Lung (tissue), 12 donors: ENCODE measurements around the gene TK2. TPM values are rescaled to one million over a fixed set of nuclear protein-coding genes. Genes with fewer than 3 reads are reported as not detected.

Source experiments
- ATAC-seq: fragments of 200-7000 bp; cut with Tn5 transposase; one replicate; pipeline ENCODE4 v1.9.1; 2020; ENCODE audit warnings: moderate number of reproducible peaks; ENCODE audit not compliant: insufficient read depth, low FRiP score
- DNase-seq, 3 donors: peaks; one replicate each; pipeline ENCODE4 v3.0.0-alpha.2; 2013 to 2017
- H3K27ac ChIP-seq, 2 donors: one replicate each; pipeline ENCODE4 v1.5.1; 2013; ENCODE audit warnings: mild to moderate bottlenecking in 2 of 2, moderate library complexity in 2 of 2, control low read depth in 1 of 2, inconsistent platforms in 1 of 2, low read depth in 1 of 2, low read length in 1 of 2
- H3K27me3 ChIP-seq, 3 donors: one replicate each; pipeline ENCODE4 v1.5.1; 2013; ENCODE audit warnings: low read length in 2 of 3; ENCODE audit not compliant: control insufficient read depth in 3 of 3, insufficient read depth in 3 of 3
- H3K36me3 ChIP-seq, 4 donors: one replicate each; pipeline ENCODE4 v1.5.1; 2013; ENCODE audit warnings: low read length in 4 of 4, mild to moderate bottlenecking in 1 of 4, moderate library complexity in 1 of 4; ENCODE audit not compliant: control insufficient read depth in 4 of 4, insufficient read depth in 4 of 4
- H3K4me1 ChIP-seq, 5 donors: one replicate each; pipeline ENCODE4 v1.5.1; 2013; ENCODE audit warnings: low read length in 5 of 5, mild to moderate bottlenecking in 2 of 5, moderate library complexity in 1 of 5; ENCODE audit not compliant: control insufficient read depth in 5 of 5, insufficient read depth in 5 of 5
- H3K4me3 ChIP-seq: one replicate; pipeline ENCODE4 v1.5.1; 2013; ENCODE audit warnings: mild to moderate bottlenecking, control low read depth, moderate library complexity
- H3K9ac ChIP-seq, 2 donors: one replicate each; pipeline ENCODE4 v1.5.1; 2013; ENCODE audit warnings: low read length in 2 of 2, control low read depth in 1 of 2; ENCODE audit not compliant: insufficient read depth in 1 of 2
- H3K9me3 ChIP-seq, 4 donors: one replicate each; pipeline ENCODE4 v1.5.1; 2013; ENCODE audit warnings: low read length in 3 of 4, mild to moderate bottlenecking in 1 of 4, moderate library complexity in 1 of 4; ENCODE audit not compliant: control insufficient read depth in 4 of 4, insufficient read depth in 3 of 4
- CTCF ChIP-seq: IDR thresholded peaks from 2 replicates; pipeline ENCODE4 v1.5.1; 2012; ENCODE audit warnings: mild to moderate bottlenecking; ENCODE audit errors: control extremely low read depth, extremely low read depth
- WGBS, 2 donors: extraction: QIAGEN DNeasy Blood & Tissue Kit; methylation state at CpG; one replicate each; pipeline ENCODE4 v1.1.7; 2013; 5-methylcytosine and 5-hydroxymethylcytosine counted together
- polyA plus RNA-seq, 2 donors: library from polyadenylated mRNA; stranded (reverse); fragments of 200-250 nt; gene quantifications; one replicate each; pipeline ENCODE4 v1.2.1, GENCODE V29; 2013
- total RNA-seq, 2 donors: library from RNA; depleted of rRNA in 1 of 2; stranded (reverse); fragments of >200 nt in 1 of 2; gene quantifications; one replicate each; pipeline ENCODE4 v1.2.1, GENCODE V29; 2014 to 2021
- donor health status: control.
- donor health status: control.
- donor health status: Bipolar disorder and iron deficiency.
- donor health status: healthy.
- donor health status: DM: yes; HTN: yes; CAD: no.

TK2 gene
- total and polyA plus RNA-seq, 4 donors = 13.1 to 37.7 (median 25.0) TPM

- Histone ChIP-seq H3K36me3 (no peaks in the 10 kb centered on the region), H3K4me3 (no peak overlapping the region), H3K4me1 (peaks cover 0 to 22% (median 10%) of the 10 kb centered on the region in 5 donors), H3K27ac (peak overlapping the region in 1 of 2 donors; percentile 68), H3K9me3 (no peaks in the 10 kb centered on the region), H3K27me3 (no peaks in the 10 kb centered on the region), H3K9ac (peak overlapping the region in 1 of 2 donors; percentile 39)
- DNase-seq (peak; percentile 84 to 91 (median 89)), ATAC-seq (peak; percentile 70)
- 67 to 68% methylated on average over 3 of the region's 3 CpGs for WGBS, 2 donors
- TF ChIP-seq CTCF = no peak
These were observed 62.9 kb downstream of the TK2 start for GRCh38 chr16:66486773-66487579.

- H3K27me3 ChIP-seq = no peaks in the 10 kb centered on the region
- ATAC-seq (no peak), DNase-seq (no peak)
- H3K36me3 ChIP-seq = no peaks in the 10 kb centered on the region
- 95 to 96% methylated on average over 12 of the region's 12 CpGs for WGBS, 2 donors
- H3K4me1 ChIP-seq = peaks cover 0 to 22% (median 10%) of the 10 kb centered on the region in 5 donors
- H3K9me3 ChIP-seq = no peaks in the 10 kb centered on the region
- peak overlapping the region in 1 of 2 donors; percentile 68 for H3K27ac ChIP-seq
- no peak for TF ChIP-seq CTCF
- no peak overlapping the region for H3K4me3 ChIP-seq
- no peak overlapping the region for H3K9ac ChIP-seq
These were observed 63.6 kb downstream of the TK2 start for GRCh38 chr16:66486199-66486772.

GRCh38 chr16:66485376-66485775, 64.5 kb downstream of the TK2 start:
- Histone ChIP-seq H3K9ac (no peak overlapping the region), H3K27ac (no peak overlapping the region), H3K4me3 (no peak overlapping the region), H3K27me3 (no peaks in the 10 kb centered on the region), H3K4me1 (peaks cover 0 to 26% (median 10%) of the 10 kb centered on the region in 5 donors), H3K36me3 (no peaks in the 10 kb centered on the region), H3K9me3 (no peaks in the 10 kb centered on the region)
- 65 to 83% methylated on average over 6 of the region's 6 CpGs for WGBS, 2 donors
- no peak for TF ChIP-seq CTCF
- ATAC-seq = no peak
- DNase-seq = no peak
